KG1 (cell line): ENCODE measurements around the gene WDCP.
"Not testable (repeated sequence)": the region's sequence is repeated elsewhere in the genome, so short reads cannot be mapped to it uniquely, and the experiment has no call there.

Source experiments
- DNase-seq: peaks from one replicate; lab custom pipeline; 2025; lab: John Stamatoyannopoulos, UW

The WDCP gene

DNA sequence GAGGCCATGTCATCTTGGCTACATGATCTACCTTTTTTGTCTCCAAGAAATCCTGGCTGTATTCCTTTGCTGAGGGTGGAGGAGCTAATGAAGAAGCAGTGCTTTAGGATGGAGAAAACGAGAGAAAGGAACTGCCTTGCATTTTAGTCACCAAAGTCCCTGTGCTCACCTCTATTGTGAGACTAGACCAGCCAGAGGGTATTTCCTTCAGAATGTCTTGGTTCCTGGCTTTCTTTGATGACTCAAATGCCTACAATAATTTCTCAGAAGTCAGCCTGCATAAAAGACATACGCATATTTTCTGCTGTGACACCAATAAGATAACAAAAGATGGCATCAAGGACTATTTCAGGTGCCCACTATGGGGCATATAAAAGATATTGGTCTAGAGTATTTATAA, 18.1 kb upstream of the WDCP start:
- no peak for DNase-seq

DNA sequence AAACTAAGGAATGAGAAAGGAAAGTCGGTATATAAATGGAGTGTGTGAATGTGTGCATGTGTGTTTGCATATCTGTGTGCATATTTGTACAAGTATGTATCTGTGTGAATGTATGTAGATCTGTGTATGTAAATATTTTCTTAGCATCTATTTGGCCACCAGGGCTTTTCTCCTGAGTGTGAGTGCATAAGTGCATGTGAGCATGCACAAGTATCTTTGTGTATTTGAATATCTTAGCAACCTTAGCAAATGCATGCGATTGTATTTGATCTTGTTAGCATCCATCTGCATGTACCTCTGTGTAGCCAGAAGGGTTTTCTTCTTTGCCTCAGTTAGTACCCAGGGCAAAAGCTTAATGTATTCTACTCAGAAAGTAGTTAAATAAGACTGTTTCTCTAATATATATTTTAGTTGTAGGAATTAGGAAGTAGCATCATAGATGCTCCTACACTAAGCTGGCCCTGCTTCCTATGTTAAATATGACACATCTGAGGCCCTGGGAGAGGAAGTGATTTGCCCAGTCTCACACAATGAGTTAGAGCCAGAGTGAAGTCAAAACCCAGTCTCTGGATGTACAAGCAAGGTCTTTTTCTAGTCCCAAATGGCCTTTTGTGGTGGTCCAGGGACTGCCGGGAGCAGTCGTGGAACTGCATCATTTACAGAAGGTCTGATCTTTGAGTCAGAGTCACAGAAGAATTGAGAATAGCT, 11.5 kb upstream of the WDCP start:
- no peak for DNase-seq

DNA sequence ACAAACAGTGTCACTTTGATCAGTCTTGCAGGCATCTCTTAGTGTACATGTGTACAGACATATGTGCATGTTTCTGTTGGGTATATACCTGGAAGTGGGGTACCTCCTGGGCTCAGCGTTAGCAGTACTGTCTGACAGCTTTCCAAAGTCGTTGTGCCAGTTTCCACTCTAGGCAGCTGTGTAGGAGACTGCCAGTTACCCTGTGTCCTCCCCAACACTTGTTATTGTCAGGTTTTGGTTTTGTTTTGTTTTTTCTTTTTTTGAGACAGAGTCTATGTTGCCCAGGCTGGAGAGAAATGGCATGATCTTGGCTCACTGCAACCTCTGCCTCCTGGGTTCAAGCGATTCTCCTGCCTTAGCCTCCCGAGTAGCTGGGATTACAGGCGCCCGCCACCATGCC, 8.6 kb upstream of the WDCP start:
- no peak for DNase-seq

DNA sequence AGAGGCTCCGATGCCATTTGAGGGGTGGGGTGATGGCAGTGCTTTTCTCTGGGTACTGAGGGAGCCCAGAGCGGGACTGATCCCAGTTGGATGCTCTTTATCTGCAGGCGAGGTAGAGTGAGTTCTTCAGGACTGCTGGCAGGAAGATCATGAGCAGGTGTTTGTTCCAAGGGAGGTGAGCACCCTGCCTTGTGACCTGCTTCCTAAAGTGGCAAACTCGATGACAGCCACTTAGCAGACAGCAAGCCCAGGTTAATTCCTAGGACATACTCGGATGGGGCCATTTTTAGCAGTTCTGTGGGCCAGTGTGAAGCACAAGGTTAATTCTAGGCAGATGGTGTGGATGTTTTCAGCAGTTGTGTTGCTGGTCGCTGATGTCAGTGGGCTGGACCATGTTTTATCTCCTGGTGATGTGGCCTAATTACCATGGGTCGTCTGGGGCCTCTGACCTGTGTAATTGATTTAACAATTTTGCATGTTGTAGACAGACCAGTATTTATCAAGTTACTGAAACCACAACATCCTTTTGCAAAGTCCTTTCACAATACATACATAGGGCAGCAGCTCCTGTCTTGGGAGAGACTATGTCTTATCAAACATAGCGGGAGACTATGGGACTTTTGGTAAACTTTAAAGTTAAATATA, 7.3 kb upstream of the WDCP start:
- DNase-seq = no peak

DNA sequence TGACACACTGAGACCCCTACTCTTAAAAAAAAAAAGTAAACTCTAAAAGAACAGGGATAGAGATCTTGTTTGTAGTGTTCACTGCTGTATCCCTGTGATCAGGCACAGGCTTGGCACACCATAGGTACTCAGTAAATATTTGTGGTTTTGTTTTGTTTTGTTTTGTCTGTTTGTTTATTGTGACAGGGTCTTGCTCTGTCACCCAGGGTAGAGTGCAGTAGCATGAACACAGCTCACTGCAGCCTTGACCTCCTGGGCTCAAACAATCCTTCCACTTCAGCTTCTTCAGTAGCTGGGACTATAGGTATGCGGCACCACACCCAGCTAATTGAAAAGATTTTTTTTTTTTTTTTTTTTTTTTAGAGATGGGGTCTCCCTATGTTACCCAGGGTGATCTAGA, 5.8 kb upstream of the WDCP start:
- DNase-seq = no peak

DNA sequence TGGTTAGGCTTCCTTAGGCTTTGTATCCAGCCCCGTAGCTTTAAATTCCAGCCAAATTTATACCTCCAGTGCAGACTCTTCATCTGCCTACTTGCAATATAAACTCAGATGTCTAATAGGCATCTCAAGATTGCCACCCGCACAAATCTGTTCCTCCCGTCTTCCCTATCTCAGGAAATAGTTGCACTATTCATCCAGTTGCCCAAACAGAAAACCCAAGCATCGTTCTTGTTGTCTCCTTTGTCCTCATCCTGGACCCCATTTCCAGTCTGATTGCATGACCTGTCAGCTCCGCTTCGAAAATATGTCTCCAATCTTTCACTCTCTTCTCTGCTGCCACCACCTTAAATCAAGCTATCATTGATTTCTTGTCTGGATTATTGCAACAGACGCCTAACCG, 4.6 kb upstream of the WDCP start:
- DNase-seq = no peak

DNA sequence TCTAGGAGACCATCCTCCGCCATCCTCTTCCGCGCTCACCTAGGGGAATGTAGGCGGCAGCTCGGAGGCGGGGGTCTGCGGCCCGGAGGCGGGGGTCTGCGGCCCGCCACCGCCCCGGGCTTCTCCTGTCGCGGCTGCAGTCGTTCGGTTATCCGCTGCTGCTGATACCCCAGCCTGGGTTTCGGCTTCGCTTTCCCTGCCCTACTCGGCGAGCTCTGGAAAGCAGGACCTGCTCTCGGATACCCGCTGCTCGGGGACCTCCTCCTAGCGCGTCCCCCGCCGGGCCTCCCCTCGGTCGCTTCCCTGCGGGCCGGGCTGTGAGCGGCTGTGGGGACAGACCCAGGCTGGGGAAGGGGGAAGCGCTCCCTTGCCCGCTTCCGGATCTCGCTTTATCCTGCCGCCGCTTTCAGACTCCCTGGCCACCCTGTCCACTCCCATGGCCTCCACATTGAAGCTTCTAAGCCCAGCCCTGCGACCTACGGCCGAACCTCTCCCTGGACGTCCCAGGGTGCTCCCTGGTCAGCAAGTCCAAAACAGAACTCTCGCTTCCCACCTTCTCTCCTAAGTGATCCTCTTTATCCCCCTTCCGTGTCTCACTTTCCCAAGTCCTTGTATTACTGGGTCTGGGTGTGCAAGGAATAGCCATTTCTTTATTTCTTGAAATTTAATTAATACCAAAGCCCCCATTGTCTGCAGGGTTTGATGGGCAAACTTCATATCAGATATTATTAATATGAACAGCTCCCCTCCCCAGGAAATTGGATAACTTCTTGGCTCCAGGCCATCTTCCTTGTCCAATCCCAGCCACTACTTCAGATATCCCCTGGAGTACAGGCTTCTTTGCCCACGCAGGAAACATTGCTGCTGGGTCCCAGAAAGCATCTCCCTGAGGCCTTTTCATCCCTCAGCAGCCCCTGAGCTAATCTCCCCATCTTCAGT, 3.1 kb upstream of the WDCP start:
- DNase-seq = no peak

DNA sequence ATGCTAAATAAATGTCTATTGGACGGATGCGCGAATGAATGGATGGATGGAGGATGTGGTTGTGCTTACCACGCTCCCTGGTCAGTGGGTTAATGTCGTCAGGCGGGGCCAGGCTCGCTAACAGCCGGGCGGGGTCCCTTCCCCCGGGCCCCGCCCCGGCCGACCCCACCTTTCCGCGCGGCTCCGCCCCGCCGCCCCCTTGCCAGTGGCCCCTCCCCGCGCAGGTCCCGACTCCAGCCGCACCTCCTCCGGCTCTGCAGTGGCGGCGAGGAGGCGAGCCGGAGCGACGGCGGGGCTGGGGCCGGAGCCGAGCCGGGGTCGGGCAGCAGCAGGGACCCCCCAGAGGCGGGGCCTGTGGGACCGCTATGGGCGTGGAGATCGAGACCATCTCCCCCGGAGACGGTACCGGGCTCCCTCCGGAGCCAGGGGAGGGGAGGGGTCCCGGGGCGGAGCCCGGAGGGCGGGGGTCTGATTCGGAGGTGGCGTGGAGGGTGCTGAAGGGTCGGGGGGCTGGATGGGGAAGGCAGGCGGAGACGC, 2.4 kb upstream of the WDCP start, which contains the start of gene FKBP1B:
Gene FKBP1B, plus strand, starts transcription at position 257 of the 537 bp plus-strand sequence. Its CDS starts 109 bp downstream, at position 366.
- DNase-seq = no peak

DNA sequence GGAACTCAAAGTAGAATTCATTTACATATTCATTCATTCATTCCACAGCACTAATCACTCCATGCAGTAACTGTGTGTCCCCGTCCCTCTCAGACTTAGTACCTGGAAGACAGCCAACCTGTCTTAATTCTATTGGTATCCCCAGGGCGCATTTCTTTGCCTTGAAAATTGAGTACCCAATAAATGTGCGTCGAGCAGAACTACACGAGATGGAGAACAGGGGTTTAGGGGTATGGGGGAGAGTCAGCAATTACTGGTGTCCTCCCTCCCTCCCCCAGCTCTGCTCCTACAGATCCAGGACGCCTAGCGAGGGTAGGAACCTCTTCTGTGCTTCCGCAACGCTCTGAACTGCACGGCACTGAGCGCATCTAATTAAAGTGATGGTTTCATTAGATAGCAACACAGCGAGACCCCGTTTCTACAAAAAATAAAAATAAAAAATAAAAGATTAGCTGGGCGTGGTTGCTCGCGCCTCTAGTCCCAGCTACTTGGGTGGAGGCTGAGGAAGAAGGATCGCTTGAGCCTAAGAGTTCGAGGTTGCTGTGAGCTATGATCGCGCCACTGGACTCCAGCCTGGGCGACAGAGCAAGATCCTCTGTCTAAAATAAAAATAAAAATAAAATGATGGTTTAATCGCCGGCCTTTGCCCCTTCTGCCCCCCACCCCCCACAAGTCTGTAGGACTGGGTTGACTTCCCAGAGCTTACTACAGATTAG, 1.7 kb upstream of the WDCP start:
- no peak for DNase-seq

DNA sequence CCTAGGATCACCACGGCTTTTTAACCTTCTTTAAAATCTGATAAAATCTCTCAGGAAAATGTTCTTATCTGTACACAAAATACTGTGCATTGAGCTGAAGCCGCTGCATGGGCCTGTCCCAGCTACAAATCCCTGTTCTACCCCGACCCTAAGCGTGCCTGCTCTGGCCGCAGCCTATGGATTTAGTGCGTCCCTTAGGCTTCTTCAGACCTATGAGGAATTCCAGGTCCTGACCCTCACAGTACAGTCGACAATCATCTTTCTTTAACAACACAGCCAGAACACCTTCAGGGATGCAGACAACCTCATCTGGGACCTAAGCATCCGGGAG, 477 bp upstream of the WDCP start:
- no peak for DNase-seq

DNA sequence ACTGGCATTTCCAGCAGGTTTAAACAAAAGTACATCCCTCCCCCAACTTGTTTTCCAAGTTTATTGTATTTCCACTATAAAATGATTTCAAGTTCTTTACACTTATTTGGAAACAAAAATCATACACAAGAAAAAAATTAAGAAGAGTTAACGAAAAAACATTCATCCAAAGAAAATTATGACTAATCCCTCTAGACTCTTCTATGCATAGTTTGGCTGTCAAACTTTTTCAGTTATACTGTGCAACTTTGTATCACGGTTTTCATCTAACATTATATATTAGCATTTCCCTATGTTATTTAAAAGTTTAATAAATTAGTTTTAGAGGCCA, 627 bp downstream of the WDCP start:
- no peak for DNase-seq

DNA sequence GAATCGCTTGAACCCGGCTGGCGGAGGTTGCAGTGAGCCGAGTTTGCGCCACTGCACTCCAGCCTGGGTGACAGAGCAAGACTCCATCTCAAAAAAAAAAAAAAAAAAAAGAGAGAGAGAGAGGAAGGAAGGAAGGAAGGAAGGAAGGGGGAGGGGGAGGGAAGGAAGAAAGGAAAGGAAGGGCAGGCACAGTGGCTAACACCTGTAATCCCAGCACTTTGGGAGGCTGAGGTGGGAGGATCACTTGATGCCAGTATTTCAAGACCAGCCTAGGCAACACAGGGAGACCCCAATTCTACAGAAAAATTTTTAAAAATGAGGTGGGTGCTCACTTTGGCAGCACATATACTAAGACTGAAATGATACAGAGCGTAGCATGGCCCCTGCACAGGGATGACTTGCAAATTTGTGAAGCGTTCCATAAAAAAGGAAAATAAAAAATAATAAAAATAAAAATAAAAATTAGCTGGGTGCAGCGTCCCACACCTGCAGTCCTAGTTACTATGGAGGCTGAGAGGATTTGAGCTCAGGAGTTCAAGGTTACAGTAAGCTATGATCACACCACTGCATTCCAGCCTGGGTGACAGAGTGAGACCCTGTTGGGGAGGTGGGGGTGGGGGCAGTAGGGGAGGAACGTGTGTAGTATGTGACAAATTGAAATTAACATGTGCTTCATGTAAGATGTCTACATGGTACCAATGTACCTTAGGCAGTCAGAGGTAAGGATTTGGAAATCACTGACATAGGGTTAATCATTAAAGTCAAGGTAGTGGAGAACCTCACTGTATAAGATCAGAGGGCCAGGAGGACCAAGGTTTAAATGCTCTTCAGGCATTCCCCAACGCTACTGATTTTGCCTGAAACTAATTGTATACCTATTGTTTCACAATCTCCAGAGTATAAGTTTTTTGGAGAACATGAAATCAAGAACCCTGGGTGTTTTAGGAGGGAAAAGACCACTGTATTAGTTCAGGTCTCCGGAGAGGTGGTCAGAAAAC, 1.4 kb downstream of the WDCP start:
- DNase-seq = no peak

DNA sequence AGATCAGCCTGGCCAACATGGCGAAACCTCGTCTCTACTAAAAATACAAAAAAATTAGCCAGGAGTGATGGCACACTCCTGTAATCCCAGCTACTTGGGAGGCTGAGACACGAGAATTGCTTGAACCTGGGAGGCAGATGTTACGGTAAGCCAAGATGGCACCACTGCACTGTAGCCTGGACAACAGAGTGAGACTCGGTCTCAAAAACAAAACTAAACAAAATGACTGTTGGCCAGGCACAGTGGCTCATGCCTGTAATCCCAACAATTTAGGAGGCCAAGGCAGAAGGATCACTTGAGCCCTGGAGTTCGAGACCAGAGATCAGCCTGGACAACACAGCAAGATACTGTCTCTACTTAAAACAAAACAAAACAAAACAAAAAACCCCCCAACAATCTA, 4.1 kb downstream of the WDCP start:
- DNase-seq = not testable (repeated sequence)

DNA sequence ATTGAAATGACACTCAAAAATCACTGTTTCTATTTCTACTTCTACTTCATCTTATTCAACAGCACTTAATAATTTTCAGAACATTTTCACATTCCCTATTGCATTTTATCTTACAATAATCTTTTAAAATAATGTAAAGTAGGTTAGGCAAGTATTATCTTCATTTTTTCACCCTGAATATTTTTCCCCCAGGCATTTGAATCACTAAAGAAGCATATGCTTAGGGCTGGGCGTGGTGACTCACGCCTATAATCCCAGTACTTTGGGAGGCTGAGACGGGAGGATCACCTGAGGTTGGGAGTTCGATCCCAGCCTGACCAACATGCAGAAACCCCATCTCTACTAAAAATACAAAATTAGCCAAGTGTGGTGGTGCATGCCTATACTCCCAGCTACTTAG, 6.7 kb downstream of the WDCP start:
- DNase-seq = no peak

DNA sequence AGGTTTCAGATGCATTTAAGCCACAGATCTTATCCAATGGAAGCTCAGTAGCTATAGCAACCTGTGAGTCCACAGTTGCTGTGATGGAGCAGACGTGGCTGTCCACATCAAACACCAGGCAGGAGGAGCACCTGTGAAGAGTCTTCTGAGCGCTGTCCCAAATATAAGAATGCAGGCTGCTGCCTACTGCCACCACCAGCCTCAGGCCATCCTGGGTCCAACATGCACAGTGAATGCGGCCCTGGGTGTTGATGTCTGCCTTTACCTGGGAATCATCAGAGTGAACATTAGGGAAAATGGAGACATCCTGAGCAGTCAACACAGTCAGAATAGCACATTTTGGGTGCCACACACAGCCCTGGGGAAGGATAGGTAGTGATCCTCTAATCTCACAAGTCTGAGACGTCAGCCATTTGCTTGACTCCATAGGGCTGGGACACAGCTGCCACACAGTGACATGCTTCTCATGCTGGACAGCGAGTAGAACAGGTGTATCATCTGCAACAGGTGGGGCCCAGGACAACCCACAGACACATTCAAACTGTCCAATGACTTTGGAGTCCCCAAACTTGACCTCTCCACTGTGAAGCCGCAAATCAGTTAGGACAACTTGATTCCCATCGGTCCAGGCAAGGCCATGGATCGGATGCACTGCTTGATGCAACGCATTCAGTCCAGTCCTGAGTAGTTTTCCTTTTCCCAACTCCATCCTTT, 8.2 kb downstream of the WDCP start:
- no peak for DNase-seq

DNA sequence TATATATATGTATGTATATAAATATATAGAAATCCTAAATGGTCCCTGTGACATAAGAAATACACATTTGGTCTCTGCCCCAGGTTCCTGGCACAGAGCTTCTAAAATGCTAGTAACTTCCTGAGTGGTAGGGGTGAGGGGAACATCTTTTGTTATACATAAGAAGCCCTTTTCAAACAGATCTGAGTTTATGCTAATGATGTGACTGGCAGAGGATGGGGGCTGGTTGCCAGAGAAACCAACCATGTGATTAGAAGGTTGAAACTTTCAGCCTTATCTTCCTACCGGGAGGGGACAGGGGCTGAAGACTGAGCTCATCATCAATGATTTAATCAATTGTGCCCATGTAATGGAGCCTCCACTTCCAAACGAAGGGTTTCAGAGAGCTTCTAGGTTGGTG, 21.0 kb downstream of the WDCP start:
- no peak for DNase-seq

DNA sequence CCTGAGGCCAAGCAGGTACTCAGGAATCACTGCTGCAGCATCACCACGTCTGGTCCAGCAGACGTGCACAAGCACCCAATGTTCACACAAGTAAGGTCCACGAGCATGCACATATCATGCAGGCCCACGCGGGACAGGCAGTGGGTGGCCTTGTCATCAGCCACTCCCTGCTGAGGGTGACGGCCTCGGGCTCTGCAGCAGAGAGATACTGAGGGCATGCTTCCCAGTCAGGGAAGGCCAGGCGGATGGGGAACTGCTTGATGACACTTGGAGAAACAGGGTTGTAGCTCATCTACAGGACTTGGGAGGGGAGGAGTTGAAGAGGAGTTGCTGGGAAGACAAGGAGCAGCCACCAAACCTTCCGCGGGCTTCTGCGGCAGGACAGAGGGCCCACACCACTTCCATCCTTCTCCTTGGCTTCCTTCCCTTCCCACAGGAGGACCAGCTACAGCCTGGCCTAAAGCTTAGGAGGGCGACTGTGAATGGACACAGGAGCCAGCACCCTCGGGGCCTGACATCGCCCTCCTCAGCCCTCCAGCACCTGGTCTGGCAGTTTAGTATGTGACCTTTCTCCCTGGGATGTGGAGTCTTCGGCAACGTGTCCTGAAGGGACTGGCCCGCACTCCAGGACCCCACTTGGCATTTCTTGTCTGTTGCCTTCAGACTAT, 22.1 kb downstream of the WDCP start:
- no peak for DNase-seq

DNA sequence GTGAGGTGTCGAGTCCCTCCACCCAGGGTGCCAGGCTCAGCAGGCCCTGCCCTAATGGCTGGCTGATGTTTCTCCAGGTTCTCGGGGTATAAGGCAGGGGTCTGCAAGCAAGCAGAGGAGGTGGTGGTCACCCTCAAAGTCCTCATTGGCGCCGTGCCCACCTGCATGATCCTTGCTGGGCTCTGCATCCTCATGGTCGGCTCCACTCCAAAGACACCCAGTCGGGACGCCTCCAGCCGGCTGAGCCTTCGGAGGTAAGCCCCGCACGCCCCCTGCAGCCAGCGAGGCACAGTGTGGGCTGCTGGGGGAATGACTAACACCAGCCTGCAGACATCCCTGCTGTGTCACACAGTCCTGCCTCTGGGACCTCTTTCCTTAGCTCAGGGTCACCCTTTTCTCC, 23.2 kb downstream of the WDCP start:
- DNase-seq = no peak

DNA sequence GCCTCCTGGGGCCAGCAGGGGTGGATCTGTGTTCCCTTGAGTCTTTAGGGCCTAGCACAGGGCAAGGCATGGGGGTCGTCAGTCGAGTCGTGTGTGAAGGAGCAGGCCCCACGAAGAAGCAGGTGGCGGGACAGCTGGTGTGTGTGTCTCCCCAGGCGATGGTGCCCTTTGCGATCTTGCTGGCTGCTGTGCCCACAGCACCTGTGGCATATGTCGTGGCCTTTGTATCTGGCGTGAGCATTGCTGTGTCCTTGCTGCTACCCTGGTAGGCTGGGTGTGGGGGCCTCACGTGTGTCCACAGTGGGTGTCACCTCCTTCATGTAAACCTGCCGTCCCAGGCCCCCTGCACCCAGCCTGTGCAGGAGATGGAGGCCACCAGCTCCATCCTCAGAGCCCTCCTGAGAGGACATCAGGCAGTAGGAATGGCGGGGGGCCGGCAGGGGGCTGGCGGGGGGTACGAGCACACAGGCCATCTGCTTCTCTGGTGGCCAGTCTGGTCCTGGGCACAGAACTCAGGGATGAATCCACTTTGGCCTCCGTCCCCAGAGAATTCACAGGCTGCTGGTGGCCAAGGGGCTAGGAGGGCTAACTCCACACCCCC, 24.1 kb downstream of the WDCP start:
- DNase-seq = no peak
